Central memory CD8-positive, alpha-beta T cell (primary cell): ENCODE results near the gene PHACTR3.

Experiments
- ATAC-seq: fragments of 150-1000 bp; cut with Tn5 transposase; replicated peaks from 2 replicates; pipeline ENCODE4 v1.10.0; 2022; ENCODE audit warnings: mild to moderate bottlenecking, moderate FRiP score, moderate number of reproducible peaks; ENCODE audit not compliant: poor library complexity, severe bottlenecking; ENCODE audit errors: extremely low read depth
- DNase-seq, 2 donors: peaks; one replicate each; pipeline ENCODE4 v3.0.0; 2021; ENCODE audit warnings: low spot score in 2 of 2
- H3K27ac Mint-ChIP-seq: one replicate; pipeline ENCODE4 v1.8.0; 2022; ENCODE audit warnings: low read depth, mild to moderate bottlenecking, moderate library complexity, mixed read lengths
- H3K27me3 Mint-ChIP-seq: one replicate; pipeline ENCODE4 v1.8.0; 2022; ENCODE audit warnings: mixed read lengths
- H3K36me3 Mint-ChIP-seq: one replicate; pipeline ENCODE4 v1.8.0; 2022; ENCODE audit warnings: mild to moderate bottlenecking, moderate library complexity, mixed read lengths; ENCODE audit not compliant: insufficient read depth
- H3K4me1 Mint-ChIP-seq: one replicate; pipeline ENCODE4 v1.8.0; 2022; ENCODE audit warnings: mixed read lengths
- H3K4me3 Mint-ChIP-seq: one replicate; pipeline ENCODE4 v1.8.0; 2022; ENCODE audit warnings: mild to moderate bottlenecking, moderate library complexity, mixed read lengths
- H3K9me3 Mint-ChIP-seq: one replicate; pipeline ENCODE4 v1.8.0; 2022; ENCODE audit warnings: mixed read lengths

PHACTR3 gene

DNA sequence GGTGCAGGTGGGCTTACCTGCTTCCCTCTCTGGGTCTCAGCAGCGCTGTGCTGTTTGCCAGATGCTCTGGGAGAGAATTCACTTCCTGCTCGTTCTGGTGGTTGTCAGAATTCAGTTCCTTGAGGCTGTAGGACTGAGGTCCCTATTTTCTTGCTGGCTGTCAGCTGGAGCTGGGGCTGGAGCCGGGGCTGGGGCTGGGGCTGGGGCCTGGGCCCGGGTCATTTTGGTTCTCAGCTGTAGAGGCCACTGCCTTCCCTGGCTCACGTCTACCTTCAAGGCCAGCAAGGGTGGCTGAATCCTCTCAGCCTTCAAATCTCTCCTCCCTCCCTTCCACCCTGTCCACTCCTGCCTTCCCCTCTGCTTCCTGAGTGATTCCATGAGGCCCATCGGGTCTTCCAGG, 16.8 kb upstream of the PHACTR3 start:
- Mint-ChIP-seq H3K4me1 (no peaks in the 10 kb centered on the region), H3K9me3 (no peaks in the 10 kb centered on the region), H3K27ac (no peak overlapping the region), H3K27me3 (peaks cover 49% of the 10 kb centered on the region), H3K36me3 (no peaks in the 10 kb centered on the region), H3K4me3 (no peak overlapping the region)
- DNase-seq: no peak
- ATAC-seq: no peak

DNA sequence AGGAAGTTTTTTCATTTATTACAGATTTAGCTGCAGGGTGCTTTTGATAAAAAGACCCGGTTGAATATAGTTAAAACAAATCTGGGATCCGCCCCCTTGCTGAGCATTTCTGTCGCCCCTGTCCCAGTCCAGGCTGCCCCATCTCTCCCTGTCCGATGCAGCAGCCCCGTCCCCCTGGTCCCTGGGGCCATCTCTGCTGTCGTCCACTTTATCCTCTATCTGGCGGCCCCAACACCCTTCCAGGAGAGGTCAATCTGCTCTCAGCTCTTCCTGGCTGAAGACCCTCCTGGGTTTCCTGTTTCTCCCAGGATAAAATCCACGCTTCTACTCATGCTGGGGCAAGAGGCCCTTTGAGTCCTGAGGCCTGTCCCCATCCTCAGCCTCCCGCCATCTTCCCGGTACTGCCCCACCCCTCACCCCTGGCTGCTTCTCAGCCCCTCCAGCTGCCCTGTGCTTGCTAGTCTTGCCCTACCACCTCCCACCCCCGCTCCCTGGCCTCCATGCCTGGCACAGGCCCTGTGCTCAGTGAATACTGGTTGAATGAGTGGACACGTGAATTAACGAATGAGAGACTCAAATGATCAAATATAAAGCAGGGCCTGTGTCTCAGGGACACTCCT, 16.0 kb upstream of the PHACTR3 start:
- no peak overlapping the region for H3K4me3 Mint-ChIP-seq
- H3K4me1 Mint-ChIP-seq: no peaks in the 10 kb centered on the region
- H3K27ac Mint-ChIP-seq: no peak overlapping the region
- H3K9me3 Mint-ChIP-seq: no peaks in the 10 kb centered on the region
- ATAC-seq (no peak), DNase-seq (no peak)
- H3K36me3 Mint-ChIP-seq: no peaks in the 10 kb centered on the region
- H3K27me3 Mint-ChIP-seq: peaks cover 57% of the 10 kb centered on the region

DNA sequence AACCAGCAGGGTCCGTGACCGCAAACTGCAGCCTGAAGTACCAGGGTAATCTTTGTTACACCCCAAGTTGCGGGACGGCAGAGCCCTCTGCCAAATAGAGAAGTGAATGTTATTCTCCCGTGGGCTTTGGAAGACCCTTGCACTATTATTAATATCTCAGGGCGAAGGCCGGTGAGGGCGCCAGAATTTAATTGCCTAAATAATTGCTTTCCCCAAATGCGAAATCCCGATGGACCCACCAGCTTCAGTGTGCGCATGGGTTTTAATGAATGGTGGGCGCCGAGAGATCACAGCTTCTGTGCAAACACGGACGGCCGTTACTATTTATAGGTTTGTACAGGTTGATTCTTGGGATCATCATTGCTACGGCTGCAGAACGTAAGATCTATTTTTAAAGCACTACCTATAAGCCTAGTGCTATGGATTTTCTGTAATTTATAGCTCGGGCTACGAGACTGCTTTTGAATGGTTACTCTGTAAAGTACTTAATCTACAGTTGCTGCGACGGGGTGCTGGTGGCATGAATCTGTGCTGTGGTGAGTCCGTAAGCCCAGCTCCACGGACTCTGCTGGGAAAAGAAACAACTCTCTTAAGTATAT, 15.2 kb upstream of the PHACTR3 start:
- Mint-ChIP-seq H3K9me3 (no peaks in the 10 kb centered on the region), H3K27ac (no peak overlapping the region), H3K4me3 (no peak overlapping the region), H3K4me1 (no peaks in the 10 kb centered on the region), H3K36me3 (no peaks in the 10 kb centered on the region), H3K27me3 (peaks cover 65% of the 10 kb centered on the region)
- no peak for ATAC-seq
- DNase-seq: no peak

DNA sequence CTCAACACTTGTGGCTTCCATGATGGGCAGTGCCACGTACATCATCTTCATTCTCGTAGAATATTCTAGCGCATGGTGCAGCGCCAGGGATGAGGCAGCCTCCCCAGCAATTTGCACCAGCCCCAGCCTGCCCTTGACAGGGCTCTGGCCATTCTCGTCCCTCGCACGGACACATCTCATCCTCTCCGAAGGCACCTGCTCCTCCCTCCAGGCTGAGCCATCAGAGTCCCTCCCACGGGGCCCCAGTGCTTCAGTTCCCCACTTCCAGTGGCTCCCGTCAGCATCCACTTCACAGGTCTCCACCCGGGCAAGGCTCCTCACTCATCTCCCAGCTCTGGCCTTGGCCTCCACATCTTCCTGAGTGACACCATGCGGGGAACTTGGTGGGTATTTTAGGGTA, 13.3 kb upstream of the PHACTR3 start:
- Mint-ChIP-seq H3K36me3 (no peaks in the 10 kb centered on the region), H3K9me3 (no peaks in the 10 kb centered on the region), H3K4me3 (no peak overlapping the region), H3K4me1 (no peaks in the 10 kb centered on the region), H3K27ac (no peak overlapping the region), H3K27me3 (peaks cover 81% of the 10 kb centered on the region)
- no peak for DNase-seq
- no peak for ATAC-seq

DNA sequence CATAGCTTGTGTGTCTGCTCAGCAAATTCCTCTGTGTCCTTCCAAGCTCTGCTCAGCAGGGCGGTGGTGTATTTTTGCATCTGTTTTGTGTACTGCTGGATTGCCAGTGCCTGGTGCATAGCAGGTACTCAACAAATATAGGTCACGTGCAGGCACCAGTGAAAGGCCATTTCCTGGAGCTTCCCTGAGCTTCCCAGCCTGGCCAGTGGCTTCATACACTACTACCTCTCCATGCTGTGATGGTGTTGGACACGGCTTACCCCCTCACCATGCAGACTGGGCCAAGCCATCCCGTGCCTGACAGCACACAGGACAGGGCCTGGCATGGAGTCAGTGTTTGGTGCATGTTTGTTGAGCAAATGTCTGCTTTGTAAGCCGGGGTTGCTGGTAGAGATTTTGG, 7.7 kb upstream of the PHACTR3 start:
- Mint-ChIP-seq H3K36me3 (no peaks in the 10 kb centered on the region), H3K27ac (no peak overlapping the region), H3K4me3 (no peak overlapping the region), H3K4me1 (no peaks in the 10 kb centered on the region), H3K9me3 (no peaks in the 10 kb centered on the region), H3K27me3 (peaks cover 100% of the 10 kb centered on the region)
- DNase-seq (no peak), ATAC-seq (no peak)

DNA sequence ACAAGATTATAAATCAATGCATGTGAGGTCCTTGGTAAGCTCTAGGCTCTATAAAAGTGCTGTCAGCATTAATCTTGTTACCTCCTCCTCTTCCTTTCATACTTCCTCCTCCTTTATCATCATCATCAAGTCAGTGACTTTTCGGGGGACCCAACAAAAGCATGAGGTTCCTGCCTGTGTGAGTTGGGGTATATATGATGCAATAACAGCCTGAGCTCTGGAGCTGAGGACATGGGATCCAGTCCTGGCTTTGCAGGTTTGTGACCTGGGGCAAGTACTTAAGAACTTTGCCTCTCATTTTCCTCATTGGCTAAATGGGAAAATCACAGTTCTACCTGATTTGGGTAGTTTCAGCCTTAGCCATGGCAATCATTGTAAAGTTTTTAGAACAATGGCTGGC, 7.1 kb upstream of the PHACTR3 start:
- no peak for ATAC-seq
- DNase-seq: no peak
- Mint-ChIP-seq H3K27ac (no peak overlapping the region), H3K4me1 (no peaks in the 10 kb centered on the region), H3K27me3 (peaks cover 100% of the 10 kb centered on the region), H3K4me3 (no peak overlapping the region), H3K9me3 (no peaks in the 10 kb centered on the region), H3K36me3 (no peaks in the 10 kb centered on the region)

DNA sequence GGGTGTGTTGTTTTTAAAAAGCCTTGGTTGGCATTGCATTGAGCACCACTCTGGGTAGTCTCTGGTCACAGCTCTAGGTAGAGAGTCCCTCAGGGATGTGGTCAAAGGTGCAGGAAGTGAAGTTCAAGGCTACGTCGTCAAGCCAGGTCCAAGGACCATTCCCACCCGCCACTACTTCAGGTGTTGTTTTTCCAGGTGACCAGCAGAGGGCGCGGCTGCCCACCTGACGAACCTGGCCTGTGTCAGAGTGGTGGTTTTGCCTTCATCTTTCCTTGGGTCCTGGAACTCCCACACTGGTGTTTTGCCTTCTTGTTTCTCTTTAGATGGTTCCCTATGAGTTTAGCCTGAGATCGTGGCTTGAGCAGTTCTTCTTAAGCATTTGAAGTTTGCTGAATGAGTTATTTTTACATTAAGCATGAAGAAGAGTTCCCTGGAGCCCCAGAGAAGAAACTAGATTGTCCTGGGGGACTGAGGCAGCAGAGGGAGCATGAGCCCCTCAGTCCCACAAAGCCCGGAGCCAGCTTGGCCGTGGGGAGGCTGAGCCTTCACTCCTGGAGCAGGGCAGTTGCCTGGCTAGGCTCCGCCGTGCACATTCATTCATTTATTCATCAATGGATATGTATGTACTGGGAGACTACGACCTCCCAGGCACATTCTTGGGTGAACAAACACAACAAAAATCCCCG, 5.6 kb upstream of the PHACTR3 start:
- Mint-ChIP-seq H3K4me3 (no peak overlapping the region), H3K36me3 (no peaks in the 10 kb centered on the region), H3K9me3 (no peaks in the 10 kb centered on the region), H3K27me3 (peaks cover 100% of the 10 kb centered on the region), H3K27ac (no peak overlapping the region), H3K4me1 (no peaks in the 10 kb centered on the region)
- DNase-seq (no peak), ATAC-seq (no peak)

DNA sequence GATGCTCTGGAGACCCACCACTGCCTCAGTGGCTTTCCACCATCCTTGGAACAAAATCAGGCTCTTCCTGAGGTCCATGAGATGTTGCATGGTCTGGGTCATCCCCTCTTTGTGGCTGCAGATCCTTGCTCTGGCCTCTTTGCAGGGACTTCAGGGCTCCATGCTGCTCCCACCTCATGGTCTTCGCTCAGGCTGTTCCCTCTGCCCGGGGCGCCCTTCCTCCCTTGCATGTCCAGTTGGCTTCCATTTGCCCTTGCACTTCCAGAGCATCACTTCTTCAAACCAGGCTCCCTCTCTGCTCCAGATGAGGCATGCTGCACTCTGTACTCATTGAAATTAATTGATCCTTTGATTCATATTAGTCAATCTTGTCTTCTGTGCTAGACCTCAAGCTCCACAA, 4.4 kb upstream of the PHACTR3 start:
- Mint-ChIP-seq H3K36me3 (no peaks in the 10 kb centered on the region), H3K27me3 (peaks cover 92% of the 10 kb centered on the region), H3K4me1 (no peaks in the 10 kb centered on the region), H3K9me3 (no peaks in the 10 kb centered on the region), H3K4me3 (no peak overlapping the region), H3K27ac (no peak overlapping the region)
- ATAC-seq (no peak), DNase-seq (no peak)

DNA sequence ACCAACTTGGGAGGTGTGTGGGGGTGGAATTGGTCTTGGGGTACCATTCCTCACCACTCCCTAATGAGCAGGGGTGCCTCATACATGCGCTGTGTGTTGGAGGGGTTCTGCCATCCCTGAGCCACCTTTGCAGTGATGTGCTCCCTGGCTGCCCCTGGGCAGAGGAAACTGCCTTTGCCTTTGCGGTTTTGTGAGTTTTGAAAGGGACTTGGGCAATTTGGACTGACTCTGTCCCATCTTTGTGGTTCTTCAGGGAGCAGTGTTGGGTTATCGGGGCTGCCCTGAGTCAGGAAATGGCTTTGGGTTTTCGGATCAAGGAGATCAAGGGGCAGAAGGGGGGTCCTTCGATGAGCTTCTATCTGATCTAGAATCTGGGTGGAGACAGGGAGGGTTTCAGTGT, 3.9 kb upstream of the PHACTR3 start:
- no peaks in the 10 kb centered on the region for H3K36me3 Mint-ChIP-seq
- no peaks in the 10 kb centered on the region for H3K4me1 Mint-ChIP-seq
- no peak overlapping the region for H3K27ac Mint-ChIP-seq
- ATAC-seq (no peak), DNase-seq (no peak)
- peaks cover 87% of the 10 kb centered on the region for H3K27me3 Mint-ChIP-seq
- H3K4me3 Mint-ChIP-seq: no peak overlapping the region
- H3K9me3 Mint-ChIP-seq: no peaks in the 10 kb centered on the region

DNA sequence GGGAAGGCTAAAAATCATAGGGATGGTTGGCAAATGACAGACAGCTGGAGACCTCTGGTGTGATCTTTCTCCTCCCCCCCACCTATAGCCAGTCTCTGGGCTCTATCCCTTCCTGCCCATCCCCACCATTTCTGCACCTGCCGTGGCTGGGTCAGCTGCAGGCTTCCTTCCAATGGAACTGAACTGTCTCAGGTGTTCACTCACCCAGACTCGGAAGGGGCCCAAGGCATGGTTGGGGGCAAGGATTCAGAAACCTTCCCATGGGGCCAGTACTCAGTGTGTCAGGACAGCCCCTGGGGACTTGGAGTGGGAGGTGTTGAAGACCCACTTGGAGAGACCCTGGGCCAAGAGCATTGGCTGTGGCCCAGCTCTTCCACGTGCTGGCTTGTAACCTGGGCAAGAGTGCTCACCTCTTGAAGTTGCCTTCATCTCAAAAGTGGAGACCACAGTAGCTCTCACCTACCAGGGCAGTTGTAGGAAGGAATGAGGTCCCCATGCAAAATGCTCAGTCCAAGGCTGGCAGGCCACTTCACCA, 1.7 kb upstream of the PHACTR3 start:
- Mint-ChIP-seq H3K36me3 (no peaks in the 10 kb centered on the region), H3K27me3 (peaks cover 83% of the 10 kb centered on the region), H3K9me3 (no peaks in the 10 kb centered on the region), H3K4me1 (no peaks in the 10 kb centered on the region), H3K27ac (no peak overlapping the region), H3K4me3 (no peak overlapping the region)
- no peak for DNase-seq
- no peak for ATAC-seq

DNA sequence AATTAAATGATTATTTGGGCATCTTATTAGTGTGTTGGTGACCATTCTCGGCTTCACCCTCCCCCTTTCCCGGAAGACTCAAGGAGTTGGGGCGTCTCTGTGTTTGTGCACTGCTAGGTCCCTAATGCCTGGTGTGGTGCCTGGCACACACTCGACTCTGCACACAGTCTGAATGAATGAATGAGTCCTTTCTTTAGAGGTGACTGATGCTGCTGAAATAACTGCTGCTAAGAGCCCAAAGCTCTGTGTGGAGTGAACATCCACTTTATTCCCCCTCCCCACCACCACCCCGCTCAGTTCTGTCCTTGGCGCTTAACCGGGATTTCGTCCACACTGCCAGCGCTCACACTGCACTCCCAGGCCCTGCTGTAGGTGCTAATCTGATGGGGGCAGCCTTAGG, 1.2 kb upstream of the PHACTR3 start:
- Mint-ChIP-seq H3K27me3 (peaks cover 83% of the 10 kb centered on the region), H3K9me3 (no peaks in the 10 kb centered on the region), H3K4me3 (no peak overlapping the region), H3K4me1 (no peaks in the 10 kb centered on the region), H3K36me3 (no peaks in the 10 kb centered on the region), H3K27ac (no peak overlapping the region)
- ATAC-seq: no peak
- DNase-seq: no peak

DNA sequence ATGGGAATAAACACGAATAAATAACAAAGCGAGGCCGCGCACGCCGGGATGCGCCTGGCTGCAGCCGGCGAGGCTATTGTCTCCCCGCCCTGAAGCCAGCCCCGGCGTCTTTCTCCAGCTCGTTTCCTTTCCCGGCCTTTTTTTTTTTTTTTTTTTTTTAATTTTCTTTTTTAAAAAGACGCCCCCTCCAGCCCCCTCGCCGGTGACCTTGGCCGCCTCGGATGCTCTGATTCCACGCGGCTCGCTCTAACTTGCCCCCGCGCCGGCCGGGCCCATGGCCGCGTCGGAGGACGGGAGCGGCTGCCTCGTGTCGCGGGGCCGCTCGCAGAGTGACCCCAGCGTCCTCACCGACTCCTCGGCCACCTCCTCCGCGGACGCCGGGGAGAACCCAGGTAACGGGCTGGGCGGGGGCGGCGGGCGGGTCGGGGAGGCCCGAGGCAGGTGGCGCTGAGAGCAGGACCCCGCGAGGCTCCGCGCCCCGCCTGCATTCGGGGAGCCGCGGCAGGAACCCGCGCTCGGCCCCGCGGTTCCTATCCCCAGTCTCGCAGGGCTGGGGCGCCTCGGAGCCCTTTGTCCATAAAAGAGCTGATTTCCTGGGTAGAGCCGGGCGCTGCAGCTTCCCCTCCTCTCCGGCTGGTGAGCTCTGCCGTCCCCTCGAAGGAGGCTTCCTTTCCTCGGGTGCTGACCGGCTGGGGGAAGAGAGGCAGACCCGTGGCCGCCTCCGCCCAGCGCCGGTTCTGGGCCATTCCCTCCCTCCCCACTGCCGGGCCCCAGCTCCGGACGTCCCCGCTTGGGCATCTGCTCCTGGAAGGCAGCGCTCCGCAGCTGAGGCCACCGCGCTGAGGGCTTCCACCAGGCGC, 631 bp downstream of the PHACTR3 start:
- Mint-ChIP-seq H3K36me3 (no peaks in the 10 kb centered on the region), H3K27ac (no peak overlapping the region), H3K27me3 (peaks cover 82% of the 10 kb centered on the region), H3K4me1 (no peaks in the 10 kb centered on the region), H3K9me3 (no peaks in the 10 kb centered on the region), H3K4me3 (no peak overlapping the region)
- DNase-seq (no peak), ATAC-seq (no peak)
